Measurements from ENCODE around the gene CRHR2. TPM values are rescaled to one million over a fixed set of nuclear protein-coding genes. Genes with fewer than 3 reads are reported as not detected.

The CRHR2 gene
- polyA plus RNA-seq (2012; rRNA removed) = not detected in 2 replicates
- polyA plus RNA-seq (2012; cell fraction: cytosol; rRNA removed) = not detected in 2 replicates
- polyA plus RNA-seq (2012; cell fraction: nucleus; rRNA removed) = not detected in 2 replicates

- Histone ChIP-seq H3K4me2 (peak within 1 kb of the TSS; percentile 68; the same call in 1 of the 2 replicates), H3K27ac (ENCODE audit: low read depth in 2 of 2, low read length in 1 of 2) (no peak within 1 kb of the TSS), H2AFZ (ENCODE audit: low read depth) (no peak within 1 kb of the TSS; the same call in 1 of the 2 replicates), H3K9me3 (no peaks in the 10 kb centered on the region), H3K36me3 (replicated peaks in 1 of 2; ENCODE audit: control insufficient read depth in 1 of 2, insufficient read depth in 2 of 2, low read length in 1 of 2) (no peaks in the 10 kb centered on the region), H3K9ac (no peak within 1 kb of the TSS), H3K27me3 (ENCODE audit: insufficient read depth) (peaks cover 62% of the 10 kb centered on the region), H3K4me3 (ENCODE audit: low read depth in 2 of 2, low read length in 1 of 2) (peak within 1 kb of the TSS; percentile 34 to 46; a peak in 3 of 4 replicates), H3F3A (replicated peaks; ENCODE audit: insufficient read depth) (no peaks in the 10 kb centered on the region), H4K20me1 (ENCODE audit: insufficient read depth) (0 out of 2 replicates have a peak, but pooled peaks cover 6% of the 10 kb centered on the region), H3K9me2 (no peaks in the 10 kb centered on the region), H3K4me1 (ENCODE audit: control insufficient read depth in 1 of 2, insufficient read depth in 2 of 2, low read depth in 1 of 2, low read length in 1 of 2) (peaks cover 0 to 27% of the 10 kb centered on the region in 2 experiments; a peak in 1 of 4 replicates), H3K79me2 (ENCODE audit: insufficient read depth) (no peaks in the 10 kb centered on the region)
- WGBS (ENCODE audit: low lambda C conversion rate) = 9% methylated on average over 38 of the region's 67 CpGs
- ChIA-PET CTCF (interaction anchor here (0.7 to 5.4 kb wide), 46 partner anchors 10 to 561 kb away, joined by 3 to 67 read pairs (median 4); partner anchors contain the start of gene INMT), POLR2A (interaction anchor here (1.0 kb wide), 1 partner anchor 12 kb away, joined by 3 read pairs; no protein-coding TSS in a partner anchor)
- DNase-seq = peak; percentile 94
- TF ChIP-seq FOXJ3 (CRISPR knock-in tag; IDR thresholded peaks at IDR 0.05) (no peak), FOXM1 (IDR thresholded peaks at IDR 0.05; ENCODE audit: low read depth) (no peak)
- TF ChIP-seq, protein P1, sequence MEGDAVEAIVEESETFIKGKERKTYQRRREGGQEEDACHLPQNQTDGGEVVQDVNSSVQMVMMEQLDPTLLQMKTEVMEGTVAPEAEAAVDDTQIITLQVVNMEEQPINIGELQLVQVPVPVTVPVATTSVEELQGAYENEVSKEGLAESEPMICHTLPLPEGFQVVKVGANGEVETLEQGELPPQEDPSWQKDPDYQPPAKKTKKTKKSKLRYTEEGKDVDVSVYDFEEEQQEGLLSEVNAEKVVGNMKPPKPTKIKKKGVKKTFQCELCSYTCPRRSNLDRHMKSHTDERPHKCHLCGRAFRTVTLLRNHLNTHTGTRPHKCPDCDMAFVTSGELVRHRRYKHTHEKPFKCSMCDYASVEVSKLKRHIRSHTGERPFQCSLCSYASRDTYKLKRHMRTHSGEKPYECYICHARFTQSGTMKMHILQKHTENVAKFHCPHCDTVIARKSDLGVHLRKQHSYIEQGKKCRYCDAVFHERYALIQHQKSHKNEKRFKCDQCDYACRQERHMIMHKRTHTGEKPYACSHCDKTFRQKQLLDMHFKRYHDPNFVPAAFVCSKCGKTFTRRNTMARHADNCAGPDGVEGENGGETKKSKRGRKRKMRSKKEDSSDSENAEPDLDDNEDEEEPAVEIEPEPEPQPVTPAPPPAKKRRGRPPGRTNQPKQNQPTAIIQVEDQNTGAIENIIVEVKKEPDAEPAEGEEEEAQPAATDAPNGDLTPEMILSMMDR (IDR thresholded peaks at IDR 0.05) = peak; percentile 37
These were observed at the start of gene CRHR2 for GRCh38 chr7:30682212-30683083. CRHR2 (minus strand) TSS chr7:30682456; CDS start chr7:30682280, 176 bp downstream.

DNA sequence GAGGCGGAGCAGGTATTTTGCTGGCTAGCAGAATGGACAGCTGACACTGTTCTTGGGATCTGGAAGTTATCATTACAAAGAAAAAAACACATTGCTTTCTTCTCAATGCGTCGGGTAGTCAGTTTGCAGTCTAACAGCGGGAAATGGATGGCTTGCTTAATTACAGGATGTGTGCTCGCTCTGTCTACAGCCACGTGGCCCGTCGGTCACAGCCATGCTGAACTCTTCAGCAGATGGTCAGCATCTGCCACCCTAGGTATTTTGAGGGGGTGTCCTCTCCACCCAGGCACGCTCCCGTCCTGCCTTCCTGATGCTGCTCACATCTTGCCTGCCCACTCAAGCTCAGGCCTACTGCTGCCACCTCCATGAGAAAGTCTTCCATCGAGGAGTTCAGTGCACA, 49.3 kb upstream of the CRHR2 start:
- Histone ChIP-seq H3K27ac (ENCODE audit: low read depth in 2 of 2, low read length in 1 of 2) (no peak overlapping the region), H3F3A (replicated peaks; ENCODE audit: insufficient read depth) (no peaks in the 10 kb centered on the region), H4K20me1 (ENCODE audit: insufficient read depth) (no peaks in the 10 kb centered on the region), H3K4me1 (ENCODE audit: control insufficient read depth in 1 of 2, insufficient read depth in 2 of 2, low read depth in 1 of 2, low read length in 1 of 2) (peaks cover 0 to 5% of the 10 kb centered on the region in 2 experiments; a peak in 1 of 4 replicates), H3K79me2 (ENCODE audit: insufficient read depth) (no peaks in the 10 kb centered on the region), H3K27me3 (ENCODE audit: insufficient read depth) (peaks cover 55% of the 10 kb centered on the region), H3K9me3 (no peaks in the 10 kb centered on the region), H3K4me2 (no peak overlapping the region), H2AFZ (ENCODE audit: low read depth) (no peak overlapping the region), H3K4me3 (ENCODE audit: low read depth in 2 of 2, low read length in 1 of 2) (no peak overlapping the region), H3K9me2 (no peaks in the 10 kb centered on the region), H3K36me3 (replicated peaks in 1 of 2; ENCODE audit: control insufficient read depth in 1 of 2, insufficient read depth in 2 of 2, low read length in 1 of 2) (no peaks in the 10 kb centered on the region), H3K9ac (no peak overlapping the region)
- DNase-seq = peak; percentile 60
- TF ChIP-seq EP300 (IDR thresholded peaks at IDR 0.05; ENCODE audit: borderline replicate concordance in 1 of 2, low read depth in 1 of 2, low read length in 1 of 2) = no peak
- TF ChIP-seq NFIC (IDR thresholded peaks at IDR 0.05; ENCODE audit: borderline replicate concordance) = no peak
- no peak for TF ChIP-seq RXRA (IDR thresholded peaks at IDR 0.05; ENCODE audit: borderline replicate concordance, low read depth)
- TF ChIP-seq, protein P2, sequence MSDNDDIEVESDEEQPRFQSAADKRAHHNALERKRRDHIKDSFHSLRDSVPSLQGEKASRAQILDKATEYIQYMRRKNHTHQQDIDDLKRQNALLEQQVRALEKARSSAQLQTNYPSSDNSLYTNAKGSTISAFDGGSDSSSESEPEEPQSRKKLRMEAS (IDR thresholded peaks at IDR 0.05; ENCODE audit: low read depth) = no peak
- TF ChIP-seq FOXJ3 (CRISPR knock-in tag; IDR thresholded peaks at IDR 0.05) = no peak
- TF ChIP-seq YY1 (IDR thresholded peaks at IDR 0.05; ENCODE audit: low read depth) = no peak
- TF ChIP-seq, protein P3, sequence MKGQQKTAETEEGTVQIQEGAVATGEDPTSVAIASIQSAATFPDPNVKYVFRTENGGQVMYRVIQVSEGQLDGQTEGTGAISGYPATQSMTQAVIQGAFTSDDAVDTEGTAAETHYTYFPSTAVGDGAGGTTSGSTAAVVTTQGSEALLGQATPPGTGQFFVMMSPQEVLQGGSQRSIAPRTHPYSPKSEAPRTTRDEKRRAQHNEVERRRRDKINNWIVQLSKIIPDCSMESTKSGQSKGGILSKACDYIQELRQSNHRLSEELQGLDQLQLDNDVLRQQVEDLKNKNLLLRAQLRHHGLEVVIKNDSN (IDR thresholded peaks at IDR 0.05; ENCODE audit: borderline replicate concordance, low read depth) = no peak
- TF ChIP-seq EZH2phosphoT487 (IDR thresholded peaks at IDR 0.05; ENCODE audit: borderline replicate concordance, low read depth) = no peak
- no peak for TF ChIP-seq CHD2 (IDR thresholded peaks at IDR 0.05; ENCODE audit: low read length, partially characterized antibody)
- no peak for TF ChIP-seq TEAD4 (IDR thresholded peaks at IDR 0.05; ENCODE audit: borderline replicate concordance, insufficient read depth)
- no peak for TF ChIP-seq FOXM1 (IDR thresholded peaks at IDR 0.05; ENCODE audit: low read depth)
- no peak for TF ChIP-seq SMC3 (IDR thresholded peaks at IDR 0.05; ENCODE audit: low read depth, low read length)
- TF ChIP-seq, protein P4, sequence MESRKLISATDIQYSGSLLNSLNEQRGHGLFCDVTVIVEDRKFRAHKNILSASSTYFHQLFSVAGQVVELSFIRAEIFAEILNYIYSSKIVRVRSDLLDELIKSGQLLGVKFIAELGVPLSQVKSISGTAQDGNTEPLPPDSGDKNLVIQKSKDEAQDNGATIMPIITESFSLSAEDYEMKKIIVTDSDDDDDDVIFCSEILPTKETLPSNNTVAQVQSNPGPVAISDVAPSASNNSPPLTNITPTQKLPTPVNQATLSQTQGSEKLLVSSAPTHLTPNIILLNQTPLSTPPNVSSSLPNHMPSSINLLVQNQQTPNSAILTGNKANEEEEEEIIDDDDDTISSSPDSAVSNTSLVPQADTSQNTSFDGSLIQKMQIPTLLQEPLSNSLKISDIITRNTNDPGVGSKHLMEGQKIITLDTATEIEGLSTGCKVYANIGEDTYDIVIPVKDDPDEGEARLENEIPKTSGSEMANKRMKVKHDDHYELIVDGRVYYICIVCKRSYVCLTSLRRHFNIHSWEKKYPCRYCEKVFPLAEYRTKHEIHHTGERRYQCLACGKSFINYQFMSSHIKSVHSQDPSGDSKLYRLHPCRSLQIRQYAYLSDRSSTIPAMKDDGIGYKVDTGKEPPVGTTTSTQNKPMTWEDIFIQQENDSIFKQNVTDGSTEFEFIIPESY (IDR thresholded peaks at IDR 0.05; ENCODE audit: borderline replicate concordance, low read depth) = no peak
- TF ChIP-seq TCF12 (IDR thresholded peaks at IDR 0.05) = no peak
- no peak for TF ChIP-seq RAD21 (IDR thresholded peaks at IDR 0.05; ENCODE audit: low read length)
- no peak for TF ChIP-seq RCOR1 (IDR thresholded peaks at IDR 0.05; ENCODE audit: low read length)
- POLR2A ChIA-PET = no interaction called here
- 71% methylated on average over 11 of the region's 11 CpGs for WGBS (ENCODE audit: low lambda C conversion rate)
- CTCF ChIA-PET = interaction anchor here (0.8 to 3.8 kb wide), 5 partner anchors 9 to 403 kb away, joined by 3 to 47 read pairs (median 4); partner anchors contain the start of gene CRHR2
